ENCODE measurements around the gene HMCN2. TPM values are rescaled to one million over a fixed set of nuclear protein-coding genes. Genes with fewer than 3 reads are reported as not detected.

Gene HMCN2
- total RNA-seq, 1 donor from 2014 or later = 5.7 TPM

DNA sequence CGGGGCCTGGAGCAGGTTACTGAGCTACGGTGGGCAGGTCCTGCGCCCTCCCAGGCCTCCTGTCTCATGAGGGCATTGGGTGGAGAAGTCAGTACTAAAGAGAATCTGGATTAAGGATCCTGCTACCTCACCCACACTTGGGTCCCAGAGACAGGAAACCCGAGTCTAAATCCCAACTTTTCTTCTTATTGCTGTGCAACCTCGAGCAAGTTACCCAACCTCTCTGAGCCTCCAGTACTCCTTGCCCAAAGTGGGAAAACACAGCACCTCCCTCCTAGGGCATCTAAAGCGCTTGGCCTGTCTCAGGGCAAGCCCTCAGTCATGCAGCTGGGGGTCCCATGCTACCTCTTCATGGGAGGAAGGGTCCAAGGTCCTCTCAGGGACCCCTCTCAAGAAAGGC is 207.4 kb downstream of the HMCN2 start:
- no peak for ATAC-seq
- DNase-seq (ENCODE audit: missing footprints) = no peak

DNA sequence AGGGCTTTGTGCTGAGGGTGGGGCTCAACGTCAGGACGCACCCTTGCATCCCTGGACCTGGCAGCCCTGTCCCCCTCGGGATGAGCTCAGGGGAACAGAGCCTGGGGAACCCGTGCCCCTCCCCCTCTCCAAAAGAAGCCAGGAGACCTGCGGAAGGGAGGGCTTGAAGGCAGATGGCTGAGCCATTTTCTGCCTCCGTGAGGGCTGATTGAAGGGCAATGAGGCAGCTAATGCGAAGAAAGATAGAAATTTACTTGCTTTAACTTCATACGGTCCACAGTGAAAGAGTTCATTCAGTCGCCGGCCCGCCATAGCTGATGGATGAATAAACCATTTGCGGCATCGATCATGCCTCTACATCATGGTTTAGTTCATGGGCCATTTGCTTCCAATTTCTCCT is 208.0 kb downstream of the HMCN2 start:
- no peak for DNase-seq (ENCODE audit: missing footprints)
- intact Hi-C loops (cut with DNase I) = no loop called here
- ATAC-seq = no peak

More for the DNA sequence above, 207.4 kb downstream of the HMCN2 start:
- intact Hi-C loops (cut with DNase I) = no loop called here

DNA sequence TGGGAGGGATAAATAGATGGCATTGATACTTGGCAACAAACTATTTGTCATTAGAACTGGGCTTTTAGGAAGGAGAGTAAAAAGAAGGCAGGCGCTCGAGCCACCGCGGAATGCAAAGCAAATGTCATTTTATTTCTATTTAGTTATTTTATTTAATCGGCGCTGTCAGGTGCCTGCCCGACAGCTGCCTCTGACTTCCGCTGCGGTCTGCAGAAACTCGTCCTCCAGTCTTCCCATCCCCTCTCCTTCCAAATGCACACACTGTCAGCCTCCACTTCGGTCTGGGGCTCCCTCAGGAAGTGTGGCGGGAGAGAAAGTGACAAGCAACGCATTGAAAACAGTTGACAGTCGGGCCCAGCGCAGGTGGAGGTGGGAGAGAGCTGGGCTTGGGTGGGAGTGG is 208.5 kb downstream of the HMCN2 start:
- DNase-seq (ENCODE audit: missing footprints) (no peak), ATAC-seq (no peak)
- intact Hi-C loops (cut with DNase I) = no loop called here

DNA sequence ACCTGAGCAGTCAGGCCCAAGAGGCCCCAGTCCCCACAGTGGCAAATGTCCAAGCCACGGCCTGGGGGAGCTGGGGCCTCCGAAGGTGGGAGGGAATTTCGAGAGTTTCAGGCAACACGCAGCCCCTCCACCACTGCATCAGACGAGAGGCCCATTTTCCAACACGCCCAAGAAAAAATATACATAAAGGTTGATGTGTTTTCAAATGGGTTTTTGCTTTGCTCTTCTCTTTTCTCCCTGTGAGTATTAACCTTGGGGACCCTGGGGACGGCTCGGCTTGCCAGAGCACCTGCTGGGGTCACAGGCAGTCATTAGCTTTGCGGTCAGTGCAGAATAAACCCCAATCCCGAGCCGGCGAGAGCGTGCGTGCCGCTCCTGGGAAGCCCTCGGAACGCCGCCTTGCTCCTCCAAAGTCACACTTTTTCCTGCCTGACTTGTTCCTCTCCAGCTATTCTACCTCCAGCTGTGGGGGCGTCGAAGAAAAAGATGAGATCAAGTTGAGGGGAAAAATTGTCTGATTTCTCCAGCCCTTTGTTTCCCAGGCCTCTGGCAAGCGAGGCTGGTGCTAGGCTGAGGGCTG is 210.7 kb downstream of the HMCN2 start:
- DNase-seq (ENCODE audit: missing footprints) = no peak
- intact Hi-C loops (cut with DNase I) = no loop called here

DNA sequence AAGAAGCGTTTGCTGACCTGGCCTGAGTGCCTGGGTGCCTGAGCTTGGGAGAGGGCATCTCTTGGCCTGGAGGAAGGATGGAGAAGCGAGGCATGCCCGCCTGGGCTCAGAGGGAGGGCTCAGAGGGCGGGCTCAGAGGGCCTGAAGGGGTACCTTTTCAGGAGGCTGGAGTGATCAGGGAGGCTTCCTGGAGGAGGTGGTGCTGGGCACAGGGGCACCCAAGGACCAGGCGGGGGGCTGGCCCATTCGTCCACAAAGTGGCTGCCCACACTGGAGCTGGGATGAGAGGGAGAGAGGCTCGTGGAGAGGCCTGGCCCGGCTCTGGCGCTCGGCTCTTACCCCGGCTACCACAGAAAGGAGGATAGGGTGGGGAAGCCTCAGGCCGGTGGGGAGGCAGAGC is 212.0 kb downstream of the HMCN2 start:
- no peak for ATAC-seq
- DNase-seq (ENCODE audit: missing footprints) = no peak
- intact Hi-C loops (cut with DNase I) = no loop called here

More for the DNA sequence above, 210.7 kb downstream of the HMCN2 start:
- no peak for ATAC-seq

DNA sequence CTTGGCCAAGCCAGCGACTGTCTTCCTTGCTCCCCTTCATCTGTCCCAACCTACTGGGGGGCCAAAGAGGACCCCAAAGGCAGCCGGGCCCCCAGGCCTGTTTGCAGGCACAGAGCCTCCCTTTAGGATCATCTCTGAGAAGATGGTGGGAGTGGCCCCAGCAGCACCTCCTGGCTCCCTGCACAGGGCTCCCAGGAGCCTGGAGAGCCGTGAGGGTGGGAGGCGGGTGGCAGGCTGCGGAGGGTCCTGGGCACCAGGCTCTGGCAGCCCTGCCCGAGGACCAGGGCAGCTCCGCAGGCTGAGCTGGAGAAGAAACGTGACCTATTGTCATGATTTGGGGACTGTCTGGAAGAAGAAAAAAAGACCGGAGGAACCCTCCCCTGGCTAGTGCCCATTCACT is 212.6 kb downstream of the HMCN2 start:
- no peak for ATAC-seq
- intact Hi-C loops (cut with DNase I) = no loop called here
- no peak for DNase-seq (ENCODE audit: missing footprints)

DNA sequence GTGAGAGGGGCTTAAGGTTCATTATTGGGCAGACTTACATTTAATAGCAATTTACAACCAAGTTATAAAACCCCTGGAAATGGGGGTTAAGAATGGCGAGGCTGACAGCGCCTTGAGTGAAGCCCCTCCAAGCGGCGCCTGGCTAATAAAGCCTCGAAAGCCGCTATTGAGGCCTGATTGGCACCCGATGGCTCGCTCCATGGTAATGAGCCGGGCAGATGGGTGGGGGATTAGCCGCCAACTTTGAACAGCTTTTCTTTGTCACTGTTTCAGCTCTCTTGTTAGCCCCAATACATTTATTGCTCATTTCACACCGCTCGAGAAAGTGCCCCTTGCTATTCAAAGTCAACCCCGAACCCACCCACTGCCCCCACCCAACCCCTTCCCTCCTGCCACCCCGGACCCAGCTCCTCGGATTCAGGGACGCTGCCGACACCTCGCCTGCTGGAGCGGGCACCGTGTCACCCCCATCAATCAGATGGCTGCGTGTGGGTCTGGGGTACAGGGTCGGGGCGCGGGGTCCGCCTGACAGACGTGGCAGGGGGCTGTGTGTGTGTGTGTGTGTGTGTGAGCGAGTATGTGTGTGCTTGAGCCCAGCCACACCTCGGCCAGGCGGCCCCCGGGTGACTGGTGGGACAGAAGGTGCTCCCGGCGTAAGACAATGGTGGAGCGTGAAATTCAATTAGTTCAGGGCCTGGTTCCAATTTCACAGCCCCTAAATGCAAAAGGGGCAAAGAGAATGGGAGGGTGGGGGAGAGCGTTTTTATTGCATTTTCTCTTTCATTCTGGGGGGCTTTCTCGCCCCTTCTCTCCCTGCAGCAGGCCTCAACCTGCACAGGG is 213.4 kb downstream of the HMCN2 start:
- DNase-seq (ENCODE audit: missing footprints) = no peak
- intact Hi-C loops (cut with DNase I) = no loop called here
- ATAC-seq = no peak

DNA sequence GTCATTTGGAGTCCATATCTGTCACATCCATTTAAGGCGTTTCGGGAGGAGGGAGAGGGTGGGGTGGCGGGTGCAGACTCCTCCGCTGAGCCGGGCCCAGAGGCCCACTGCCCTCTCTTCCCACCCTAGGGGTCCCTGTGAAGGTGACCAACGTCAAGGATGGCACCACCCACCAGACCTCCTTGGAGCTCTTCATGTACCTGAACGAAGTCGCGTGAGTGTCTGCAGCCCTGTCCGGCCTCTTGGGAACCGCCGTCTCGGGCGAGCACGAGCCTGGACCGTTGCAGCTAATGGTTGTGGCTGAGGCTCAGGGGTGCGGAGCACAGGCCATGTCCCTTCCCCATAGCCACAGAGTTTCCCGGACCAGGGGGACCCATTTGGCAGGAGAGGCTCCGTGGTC is 214.0 kb downstream of the HMCN2 start:
- intact Hi-C loops (cut with DNase I) = no loop called here
- DNase-seq (ENCODE audit: missing footprints) = no peak
- ATAC-seq = no peak

DNA sequence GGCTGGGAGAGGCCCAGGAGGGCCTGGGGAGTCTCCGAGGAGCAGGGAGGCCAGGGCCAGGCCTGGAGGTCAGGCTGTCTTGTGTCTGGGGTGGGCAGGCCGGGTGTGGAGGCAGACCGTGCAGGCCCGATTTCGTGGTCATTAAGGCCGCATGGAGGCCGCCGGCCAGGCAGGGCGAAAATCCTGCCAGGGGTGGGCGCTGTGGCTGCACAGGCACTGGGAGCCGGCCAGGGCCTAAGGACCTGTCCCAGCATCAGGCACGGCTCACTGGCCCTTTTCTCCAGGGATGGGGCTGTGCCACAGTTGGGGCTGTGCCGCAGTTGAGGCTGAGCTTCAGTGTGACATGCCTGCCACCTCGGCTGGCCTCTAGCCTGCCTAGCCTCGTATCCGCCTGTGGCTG is 215.1 kb downstream of the HMCN2 start:
- intact Hi-C loops (cut with DNase I) = no loop called here
- no peak for ATAC-seq
- DNase-seq (ENCODE audit: missing footprints) = no peak

DNA sequence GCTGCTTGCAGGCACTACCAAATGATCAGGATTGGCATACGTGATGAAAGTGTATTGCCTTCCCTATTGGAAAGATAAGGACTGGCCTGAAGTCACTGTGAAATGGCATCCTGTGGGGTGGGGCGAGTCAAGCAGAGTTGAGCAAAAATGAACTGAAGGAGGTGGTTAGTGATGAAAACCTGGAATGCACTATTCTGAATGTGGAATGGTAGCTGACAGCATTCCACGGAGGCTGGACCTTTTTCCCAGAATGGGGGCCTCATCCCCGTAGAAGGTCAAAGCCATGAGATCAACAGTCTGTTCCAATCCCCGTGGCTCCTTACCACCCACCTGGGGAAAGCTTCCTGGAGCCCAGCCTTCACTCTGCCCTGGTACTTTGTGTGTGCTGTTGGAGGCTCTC is 216.9 kb downstream of the HMCN2 start:
- DNase-seq (ENCODE audit: missing footprints) (no peak), ATAC-seq (no peak)
- intact Hi-C loops (cut with DNase I) = no loop called here

DNA sequence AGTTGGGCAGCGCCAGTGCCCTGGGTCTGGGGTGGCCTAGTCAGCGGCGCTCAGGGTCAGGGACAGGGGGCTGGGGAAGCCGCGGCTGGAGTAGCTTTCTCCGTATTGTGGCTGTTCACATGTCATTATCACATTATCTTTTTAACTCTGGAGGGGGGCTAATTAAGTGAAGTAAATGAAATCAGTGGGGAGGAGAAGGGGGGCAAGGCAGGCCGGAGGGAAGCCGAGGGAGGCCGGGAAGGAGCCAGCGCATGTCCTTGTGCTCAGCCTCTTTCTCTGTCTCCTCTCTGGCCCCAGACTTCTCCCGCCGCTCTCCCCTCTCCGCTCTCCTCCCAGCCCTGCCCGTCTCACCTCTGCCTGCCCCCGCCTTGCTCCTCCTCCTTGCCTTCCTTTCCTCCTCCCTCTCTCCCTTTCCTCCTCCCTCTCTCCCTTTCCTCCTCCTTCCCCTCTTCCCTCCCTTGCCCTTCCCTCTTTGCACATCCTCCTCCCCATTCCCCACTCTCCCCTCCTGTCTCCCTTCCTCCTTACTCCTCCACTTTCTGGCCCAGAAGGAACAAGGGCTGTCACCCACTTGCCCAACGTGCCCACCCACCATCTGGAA is 217.9 kb downstream of the HMCN2 start:
- no peak for DNase-seq (ENCODE audit: missing footprints)
- intact Hi-C loops (cut with DNase I) = no loop called here
- no peak for ATAC-seq

Other genes starting within 250 kb of the HMCN2 start
- 24.2 TPM for gene FNBP1, start 222.6 kb upstream of the HMCN2 start, total RNA-seq
- gene GPR107, start 211.9 kb upstream of the HMCN2 start, total RNA-seq = 21.8 TPM
- 5.0 TPM for gene NCS1, start 93.4 kb upstream of the HMCN2 start, total RNA-seq
- gene ASS1, start 179.2 kb downstream of the HMCN2 start, total RNA-seq = 84.8 TPM